Spleen (tissue), 11 donors: Measurements from ENCODE around the gene PRSS38. TPM values are rescaled to one million over a fixed set of nuclear protein-coding genes. Genes with fewer than 3 reads are reported as not detected.

Experiments used
- DNase-seq: peaks from one replicate; pipeline ENCODE4 v3.0.0-alpha.2; 2020
- H3K27ac ChIP-seq, 8 donors: fragments of 200-600 bp; sonication (generic) in 7 of 8; 1 replicate in 4 of 8; 2 replicates in 4 of 8; pipeline versions ENCODE4 v1.5.0 to v1.8.0; 2016 to 2021; ENCODE audit warnings: inconsistent platforms in 4 of 8, mild to moderate bottlenecking in 4 of 8, moderate library complexity in 1 of 8
- H3K27me3 ChIP-seq, 7 donors: fragments of 200-600 bp; sonication (generic) in 6 of 7; replicated peaks in 1 of 7; 1 replicate in 4 of 7; 2 replicates in 3 of 7; pipeline versions ENCODE4 v1.5.0 to v1.8.0; 2016 to 2021; ENCODE audit warnings: inconsistent platforms in 3 of 7, mild to moderate bottlenecking in 1 of 7
- H3K36me3 ChIP-seq, 6 donors: fragments of 200-600 bp; sonication (generic) in 5 of 6; 1 replicate in 4 of 6; 2 replicates in 2 of 6; pipeline versions ENCODE4 v1.5.0 to v1.8.0; 2016 to 2021; ENCODE audit warnings: inconsistent platforms in 2 of 6
- H3K4me1 ChIP-seq, 6 donors: fragments of 200-600 bp; sonication (generic) in 5 of 6; 1 replicate in 3 of 6; 2 replicates in 3 of 6; pipeline versions ENCODE4 v1.5.0 to v1.8.0; 2016 to 2021; ENCODE audit warnings: inconsistent platforms in 3 of 6
- H3K4me3 ChIP-seq, 8 donors: fragments of 200-600 bp; sonication (generic) in 7 of 8; 1 replicate in 4 of 8; 2 replicates in 4 of 8; pipeline versions ENCODE4 v1.5.0 to v1.8.0; 2016 to 2021; ENCODE audit warnings: inconsistent platforms in 4 of 8, mild to moderate bottlenecking in 4 of 8, moderate library complexity in 2 of 8
- H3K9me3 ChIP-seq, 8 donors: fragments of 200-600 bp; sonication (generic) in 7 of 8; 1 replicate in 4 of 8; 2 replicates in 4 of 8; pipeline versions ENCODE4 v1.5.0 to v1.8.0; 2016 to 2021; ENCODE audit warnings: inconsistent platforms in 4 of 8
- POLR2A ChIP-seq, 3 donors: fragments of 450-650 bp; IDR thresholded peaks; one replicate each; pipeline ENCODE4 v1.5.1; 2017; ENCODE audit warnings: antibody characterized with exemption in 3 of 3, mild to moderate bottlenecking in 1 of 3
- POLR2AphosphoS5 ChIP-seq, 3 donors: sonication (generic); formaldehyde crosslinking; IDR thresholded peaks; one replicate each; pipeline ENCODE4 v1.5.1; 2017; ENCODE audit warnings: antibody characterized with exemption in 3 of 3
- WGBS, 5 donors: extraction: QIAGEN DNeasy Blood & Tissue Kit in 3 of 5; methylation state at CpG; one replicate each; pipeline versions ENCODE4 v1.1.5 to v1.1.7; 2013 to 2018; 5-methylcytosine and 5-hydroxymethylcytosine counted together
- intact Hi-C: fragments of 100-400 bp; cut with DNase I; formaldehyde crosslinking; loops from one replicate; pipeline ENCODE4 v1.15.0; 2023; ENCODE audit warnings: low total_unique reads
- polyA plus RNA-seq, 3 donors: library from polyadenylated mRNA; stranded (reverse); fragments of 200-250 nt; gene quantifications; one replicate each; pipeline ENCODE4 v1.2.1, GENCODE V29; 2013
- total RNA-seq, 7 donors: library from RNA; depleted of rRNA in 3 of 7; stranded (reverse); fragments of >200 nt in 3 of 7; fragmentation: NEBNext Ultra II Directional in 4 of 7; extraction: Animal tissue kit (Norgen Biotek cat#: 25700) in 4 of 7; gene quantifications; one replicate each; pipeline versions ENCODE4 v1.1.0 to v1.2.1, GENCODE V29; 2016 to 2021
- TF ChIP-seq, protein P1 (sequence below), 11 experiments: fragments of 200-600 bp in 7 of 11; fragments of 450-650 bp in 4 of 11; sonication (generic) in 4 of 11; IDR thresholded peaks in 8 of 11; conservative IDR thresholded peaks in 3 of 11; 1 replicate in 7 of 11; 2 replicates in 4 of 11; pipeline versions ENCODE4 v1.4.0 to v1.8.0; 2016 to 2021; ENCODE audit warnings: antibody characterized with exemption in 11 of 11, inconsistent platforms in 4 of 11, mild to moderate bottlenecking in 1 of 11
- donor health status: healthy with polysubstance abuse.
- donor health status: DM: no; HTN: no; CAD: no; lungs with moderate emphysema.
- donor health status: DM: no; HTN: no; CAD: no.
- donor health status: Bipolar disorder and iron deficiency.
- donor health status: healthy.
- donor health status: DM: no; HTN: no; CAD: no.
- donor health status: DM: yes; HTN: yes; CAD: no.

PRSS38 gene
- total and polyA plus RNA-seq, 10 donors = not detected

DNA sequence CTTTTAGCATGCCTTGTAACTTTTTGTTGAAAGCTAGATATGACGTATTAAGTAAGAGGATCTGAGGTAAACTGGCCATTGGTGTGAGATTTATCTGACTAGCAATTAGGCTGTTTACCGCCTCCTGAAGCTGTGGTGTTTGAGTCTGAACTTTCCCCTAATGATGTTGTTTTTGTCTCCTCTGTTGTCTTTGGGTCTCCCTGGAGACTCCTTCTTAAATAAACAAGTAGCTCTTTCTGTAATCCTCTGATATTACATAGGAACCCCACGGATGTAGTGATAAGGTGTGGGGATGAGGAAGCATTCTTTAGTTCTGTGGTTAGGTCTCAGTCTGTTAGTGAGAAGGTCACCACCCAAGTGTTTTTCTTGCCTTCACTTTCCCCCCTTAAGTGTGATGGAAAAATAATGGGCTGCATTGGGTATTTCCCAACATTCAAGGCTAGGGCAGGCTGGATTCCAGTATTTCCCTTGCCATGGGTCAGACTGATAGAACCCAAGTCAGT lies 33.0 kb downstream of the PRSS38 start:
- peaks cover 0 to 16% (median 12%) of the 10 kb centered on the region in 8 donors for H3K9me3 ChIP-seq
- 84 to 93% (median 86%) methylated on average over 3 of the region's 3 CpGs for WGBS, 5 donors
- no peaks in the 10 kb centered on the region for H3K4me1 ChIP-seq
- H3K27me3 ChIP-seq = peaks cover 0 to 22% (median 0%) of the 10 kb centered on the region in 7 donors
- H3K36me3 ChIP-seq = no peaks in the 10 kb centered on the region
- no peak overlapping the region for H3K4me3 ChIP-seq
- TF ChIP-seq POLR2A (IDR thresholded peaks at IDR 0.05) (no peak), POLR2AphosphoS5 (IDR thresholded peaks at IDR 0.05) (no peak)
- TF ChIP-seq, protein P1, sequence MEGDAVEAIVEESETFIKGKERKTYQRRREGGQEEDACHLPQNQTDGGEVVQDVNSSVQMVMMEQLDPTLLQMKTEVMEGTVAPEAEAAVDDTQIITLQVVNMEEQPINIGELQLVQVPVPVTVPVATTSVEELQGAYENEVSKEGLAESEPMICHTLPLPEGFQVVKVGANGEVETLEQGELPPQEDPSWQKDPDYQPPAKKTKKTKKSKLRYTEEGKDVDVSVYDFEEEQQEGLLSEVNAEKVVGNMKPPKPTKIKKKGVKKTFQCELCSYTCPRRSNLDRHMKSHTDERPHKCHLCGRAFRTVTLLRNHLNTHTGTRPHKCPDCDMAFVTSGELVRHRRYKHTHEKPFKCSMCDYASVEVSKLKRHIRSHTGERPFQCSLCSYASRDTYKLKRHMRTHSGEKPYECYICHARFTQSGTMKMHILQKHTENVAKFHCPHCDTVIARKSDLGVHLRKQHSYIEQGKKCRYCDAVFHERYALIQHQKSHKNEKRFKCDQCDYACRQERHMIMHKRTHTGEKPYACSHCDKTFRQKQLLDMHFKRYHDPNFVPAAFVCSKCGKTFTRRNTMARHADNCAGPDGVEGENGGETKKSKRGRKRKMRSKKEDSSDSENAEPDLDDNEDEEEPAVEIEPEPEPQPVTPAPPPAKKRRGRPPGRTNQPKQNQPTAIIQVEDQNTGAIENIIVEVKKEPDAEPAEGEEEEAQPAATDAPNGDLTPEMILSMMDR (IDR thresholded peaks at IDR 0.05 in 8 of 11, conservative IDR thresholded peaks at IDR 0.05 in 3 of 11) = no peak
- no peak for DNase-seq
- intact Hi-C loops = no loop called here
- no peak overlapping the region for H3K27ac ChIP-seq

DNA sequence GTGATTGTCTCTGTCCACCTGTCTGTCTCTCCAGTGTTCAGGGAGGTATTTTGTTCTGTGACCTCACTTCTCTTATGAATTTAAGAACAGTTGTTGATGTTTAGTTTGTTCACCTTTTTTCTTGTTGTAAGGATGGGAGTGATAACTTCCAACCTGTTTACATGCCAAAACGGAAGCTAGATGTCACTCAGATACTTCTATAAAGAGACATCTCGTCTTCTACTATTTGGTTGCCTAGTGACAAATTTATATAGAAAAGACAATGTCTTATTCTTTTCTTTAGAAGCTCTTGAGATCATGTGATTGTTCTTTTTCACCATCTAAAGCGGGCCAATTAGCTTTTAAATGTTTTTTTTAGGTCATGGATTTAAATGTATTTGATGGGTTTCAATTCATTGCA lies 33.8 kb downstream of the PRSS38 start:
- Histone ChIP-seq H3K27me3 (peaks cover 0 to 22% (median 0%) of the 10 kb centered on the region in 7 donors), H3K36me3 (no peaks in the 10 kb centered on the region), H3K27ac (no peak overlapping the region), H3K4me1 (no peaks in the 10 kb centered on the region), H3K4me3 (no peak overlapping the region), H3K9me3 (peaks cover 0 to 16% (median 12%) of the 10 kb centered on the region in 8 donors)
- DNase-seq = no peak
- TF ChIP-seq, protein P1 (IDR thresholded peaks at IDR 0.05 in 8 of 11, conservative IDR thresholded peaks at IDR 0.05 in 3 of 11) = no peak
- no peak for TF ChIP-seq POLR2A (IDR thresholded peaks at IDR 0.05)
- no peak for TF ChIP-seq POLR2AphosphoS5 (IDR thresholded peaks at IDR 0.05)
- intact Hi-C loops = no loop called here
- WGBS, 5 donors = 57 to 72% (median 58%) methylated on average over 3 of the region's 3 CpGs

DNA sequence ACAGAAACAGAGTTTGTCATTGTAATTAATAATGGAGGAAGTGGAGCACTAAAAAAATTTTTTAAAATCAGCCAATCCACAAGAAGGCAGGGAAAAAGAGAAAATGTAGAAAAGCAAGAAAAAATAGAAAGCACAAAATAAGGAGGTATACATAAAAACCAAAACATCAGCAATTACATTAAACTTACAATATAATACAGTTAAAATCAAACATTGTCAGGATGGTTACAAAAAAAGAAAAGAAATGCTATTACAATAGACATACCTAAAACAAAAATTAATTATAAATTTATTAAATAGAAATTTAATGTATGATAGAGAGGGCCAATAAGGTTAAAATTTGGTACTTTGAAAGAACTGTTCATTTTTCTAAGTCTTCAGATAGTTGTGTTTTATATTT lies 38.7 kb downstream of the PRSS38 start:
- peaks cover 0 to 17% (median 0%) of the 10 kb centered on the region in 7 donors for H3K27me3 ChIP-seq
- no peaks in the 10 kb centered on the region for H3K36me3 ChIP-seq
- TF ChIP-seq POLR2AphosphoS5 (IDR thresholded peaks at IDR 0.05) = no peak
- no peak for TF ChIP-seq POLR2A (IDR thresholded peaks at IDR 0.05)
- TF ChIP-seq, protein P1 (IDR thresholded peaks at IDR 0.05 in 8 of 11, conservative IDR thresholded peaks at IDR 0.05 in 3 of 11) = no peak
- H3K9me3 ChIP-seq = peaks cover 0 to under 1% (median 0%) of the 10 kb centered on the region in 8 donors
- H3K4me3 ChIP-seq = no peak overlapping the region
- intact Hi-C loops = no loop called here
- no peak for DNase-seq
- H3K27ac ChIP-seq = no peak overlapping the region
- H3K4me1 ChIP-seq = no peaks in the 10 kb centered on the region

DNA sequence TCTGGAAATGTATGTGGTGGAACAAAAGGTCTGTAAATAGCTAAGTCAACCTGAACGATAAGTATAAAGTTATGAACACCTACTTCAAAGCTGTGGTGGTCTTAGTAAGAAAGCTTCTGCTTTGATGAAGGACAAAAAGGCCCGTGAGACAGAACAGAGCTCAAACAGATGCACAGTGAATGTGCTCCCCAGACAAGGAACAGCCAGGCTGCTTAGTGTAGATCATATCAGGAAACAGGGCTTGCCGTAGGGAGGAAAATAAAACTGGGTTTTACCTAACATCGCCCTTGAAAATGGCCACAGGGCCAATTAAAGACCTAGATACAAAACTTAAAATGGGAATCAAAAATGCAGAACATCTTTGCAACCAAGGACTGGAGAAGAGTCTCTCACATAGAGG lies 40.2 kb downstream of the PRSS38 start:
- no peaks in the 10 kb centered on the region for H3K9me3 ChIP-seq
- H3K27ac ChIP-seq = no peak overlapping the region
- intact Hi-C loops = no loop called here
- peaks cover 0 to 17% (median 0%) of the 10 kb centered on the region in 7 donors for H3K27me3 ChIP-seq
- H3K4me3 ChIP-seq = no peak overlapping the region
- WGBS, 5 donors = 81 to 91% (median 83%) methylated on average over 4 of the region's 4 CpGs
- H3K4me1 ChIP-seq = no peaks in the 10 kb centered on the region
- H3K36me3 ChIP-seq = no peaks in the 10 kb centered on the region
- DNase-seq = no peak
- TF ChIP-seq, protein P1 (IDR thresholded peaks at IDR 0.05 in 8 of 11, conservative IDR thresholded peaks at IDR 0.05 in 3 of 11) = no peak
- no peak for TF ChIP-seq POLR2AphosphoS5 (IDR thresholded peaks at IDR 0.05)
- TF ChIP-seq POLR2A (IDR thresholded peaks at IDR 0.05) = no peak
